B cell (primary cell): ENCODE data around the gene NUCB2. TPM values are rescaled to one million over a fixed set of nuclear protein-coding genes. Genes with fewer than 3 reads are reported as not detected.

Source experiments
- ATAC-seq: fragments of 200-7000 bp; cut with Tn5 transposase; one replicate; pipeline ENCODE4 v1.10.0; 2021; ENCODE audit warnings: low read depth, mild to moderate bottlenecking, moderate number of reproducible peaks, moderate library complexity
- CTCF ChIA-PET: fragments of 350-600 bp; sonication (Branson Sonifier 250); formaldehyde crosslinking; loops from one replicate; lab custom pipeline; 2021; ENCODE audit warnings: antibody characterized with exemption, inconsistent platforms; lab: Charles Lee
- POLR2A ChIA-PET: fragments of 350-600 bp; sonication (Branson Sonifier 250); formaldehyde crosslinking; loops from one replicate; lab custom pipeline; 2021; ENCODE audit warnings: antibody characterized with exemption; lab: Charles Lee
- DNase-seq: peaks from one replicate; pipeline ENCODE4 v3.0.0; 2013
- H2AFZ ChIP-seq: 2 replicates; pipeline ENCODE4 v1.6.1; 2012; ENCODE audit warnings: mild to moderate bottlenecking, low read depth, low read length; ENCODE audit not compliant: insufficient read depth, poor library complexity, severe bottlenecking
- H3K27ac ChIP-seq, 2 donors: 1 replicate in 1 of 2; 2 replicates in 1 of 2; pipeline ENCODE4 v1.5.1; 2012 to 2013; ENCODE audit warnings: low read length in 2 of 2, mild to moderate bottlenecking in 2 of 2, moderate library complexity in 1 of 2
- H3K27me3 ChIP-seq, 4 experiments: fragments of 200-600 bp in 1 of 4; sonication (generic) in 1 of 4; replicated peaks in 1 of 4; 1 replicate in 2 of 4; 2 replicates in 2 of 4; pipeline versions ENCODE4 v1.6.1 to v1.7.0; 2013 to 2016; ENCODE audit warnings: low read length in 3 of 4, mild to moderate bottlenecking in 2 of 4, mixed read lengths in 1 of 4, moderate library complexity in 1 of 4; ENCODE audit not compliant: insufficient read depth in 4 of 4, control insufficient read depth in 3 of 4; ENCODE audit errors: control extremely low read depth in 1 of 4
- H3K36me3 ChIP-seq, 2 experiments: replicated peaks in 1 of 2; 1 replicate in 1 of 2; 2 replicates in 1 of 2; pipeline versions ENCODE4 v1.6.1 to v1.7.1; 2013; ENCODE audit warnings: low read length in 1 of 2; ENCODE audit not compliant: insufficient read depth in 2 of 2, control insufficient read depth in 1 of 2; ENCODE audit errors: control extremely low read depth in 1 of 2, extremely low read depth in 1 of 2
- H3K4me1 ChIP-seq, 2 donors: fragments of 200-600 bp in 1 of 2; sonication (generic) in 1 of 2; 1 replicate in 1 of 2; 2 replicates in 1 of 2; pipeline versions ENCODE4 v1.5.1 to v1.6.1; 2013 to 2017; ENCODE audit warnings: low read length in 2 of 2; ENCODE audit not compliant: control insufficient read depth in 2 of 2, insufficient read depth in 2 of 2
- H3K4me2 ChIP-seq: replicated peaks from 2 replicates; pipeline ENCODE3; 2012; ENCODE audit warnings: mild to moderate bottlenecking, low read depth, low read length; ENCODE audit not compliant: poor library complexity, severe bottlenecking
- H3K4me3 ChIP-seq, 5 experiments: fragments of 200-600 bp in 1 of 5; sonication (generic) in 1 of 5; 1 replicate in 3 of 5; 2 replicates in 2 of 5; pipeline versions ENCODE4 v1.5.1 to v1.7.0; 2011 to 2016; ENCODE audit warnings: low read length in 4 of 5, mild to moderate bottlenecking in 4 of 5, low read depth in 2 of 5, control low read depth in 1 of 5, moderate library complexity in 1 of 5; ENCODE audit not compliant: insufficient read depth in 1 of 5; ENCODE audit errors: control extremely low read depth in 1 of 5, extremely low read depth in 1 of 5
- H3K79me2 ChIP-seq: fragments of 200-600 bp; sonication (generic); one replicate; pipeline ENCODE4 v1.6.0; 2016; ENCODE audit warnings: low read length; ENCODE audit not compliant: control insufficient read depth, insufficient read depth
- H3K9ac ChIP-seq: fragments of 200-600 bp; sonication (generic); 2 replicates; pipeline ENCODE4 v1.6.1; 2017; ENCODE audit warnings: mild to moderate bottlenecking, low read length, moderate library complexity
- H3K9me3 ChIP-seq, 3 donors: one replicate each; pipeline versions ENCODE4 v1.6.1 to v1.7.1; 2013; ENCODE audit warnings: low read length in 2 of 3; ENCODE audit not compliant: control insufficient read depth in 2 of 3, insufficient read depth in 1 of 3; ENCODE audit errors: control extremely low read depth in 1 of 3
- H4K20me1 ChIP-seq: 2 replicates; pipeline ENCODE4 v1.6.0; 2012; ENCODE audit warnings: mild to moderate bottlenecking, low read length; ENCODE audit not compliant: insufficient read depth, control insufficient read depth, poor library complexity, severe bottlenecking
- H3K27ac Mint-ChIP-seq: one replicate; pipeline ENCODE4 v1.8.0; 2021; ENCODE audit warnings: mixed read lengths
- H3K27me3 Mint-ChIP-seq: one replicate; pipeline ENCODE4 v1.8.0; 2021; ENCODE audit warnings: mixed read lengths
- H3K4me1 Mint-ChIP-seq: one replicate; pipeline ENCODE4 v1.8.0; 2021; ENCODE audit warnings: mixed read lengths
- H3K4me3 Mint-ChIP-seq: one replicate; pipeline ENCODE4 v1.8.0; 2021; ENCODE audit warnings: mixed read lengths
- H3K9me3 Mint-ChIP-seq: one replicate; pipeline ENCODE4 v1.8.0; 2022; ENCODE audit warnings: mixed read lengths; ENCODE audit not compliant: insufficient read depth
- EZH2 ChIP-seq: IDR thresholded peaks from 2 replicates; pipeline ENCODE4 v1.6.1; 2012; ENCODE audit warnings: borderline replicate concordance, low read depth, mild to moderate bottlenecking, moderate library complexity, low read length; ENCODE audit not compliant: insufficient read depth, poor library complexity, severe bottlenecking
- WGBS: methylation state at CpG from one replicate; pipeline ENCODE4 v1.1.5; 2013; ENCODE audit warnings: missing lambda C conversion rate; ENCODE audit not compliant: insufficient coverage; 5-methylcytosine and 5-hydroxymethylcytosine counted together
- intact Hi-C: fragments of 100-400 bp; cut with micrococcal nuclease; formaldehyde crosslinking; loops from one replicate; pipeline ENCODE4 v1.10.0; 2022
- polyA plus RNA-seq: library from polyadenylated mRNA; depleted of rRNA; stranded (reverse); fragments of >200 nt; gene quantifications from 2 replicates; pipeline ENCODE4 v1.2.3, GENCODE V29; 2012
- total RNA-seq, 2 donors: library from RNA; stranded (reverse); fragments of 120-200 nt in 1 of 2; gene quantifications; 1 replicate in 1 of 2; 2 replicates in 1 of 2; pipeline versions ENCODE4 v1.2.3 to v1.2.4, GENCODE V29; 2013 to 2022
- TF ChIP-seq, protein P1 (sequence below): fragments of 200-600 bp; IDR thresholded peaks from one replicate; pipeline ENCODE4 v1.8.0; 2022; ENCODE audit warnings: antibody characterized with exemption, mild to moderate bottlenecking

The NUCB2 gene
- total and polyA plus RNA-seq, 2 donors (not counting 1 experiment from before 2014, with no cell fraction given): 1.8 to 6.8 TPM

DNA sequence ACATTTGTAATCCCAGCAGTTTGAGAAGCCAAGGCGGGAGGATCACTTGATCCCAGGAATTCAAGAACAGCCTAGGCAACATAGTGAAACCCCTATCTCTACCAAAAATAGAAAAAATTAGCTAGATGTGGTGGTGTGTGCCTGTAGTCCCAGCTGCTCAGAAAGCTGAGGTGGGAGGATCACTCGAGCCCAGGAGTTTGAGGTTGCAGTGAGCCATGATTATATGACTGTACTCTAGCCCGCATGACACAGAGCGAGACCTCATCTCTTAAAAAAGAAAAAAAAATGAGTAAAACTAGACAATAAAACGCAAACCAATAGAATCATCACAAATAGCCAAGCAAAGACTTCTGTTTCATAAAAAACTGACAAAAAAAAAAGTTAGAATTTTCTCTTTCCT lies 21.8 kb downstream of the NUCB2 start:
- TF ChIP-seq EZH2: no peak
- TF ChIP-seq, protein P1, sequence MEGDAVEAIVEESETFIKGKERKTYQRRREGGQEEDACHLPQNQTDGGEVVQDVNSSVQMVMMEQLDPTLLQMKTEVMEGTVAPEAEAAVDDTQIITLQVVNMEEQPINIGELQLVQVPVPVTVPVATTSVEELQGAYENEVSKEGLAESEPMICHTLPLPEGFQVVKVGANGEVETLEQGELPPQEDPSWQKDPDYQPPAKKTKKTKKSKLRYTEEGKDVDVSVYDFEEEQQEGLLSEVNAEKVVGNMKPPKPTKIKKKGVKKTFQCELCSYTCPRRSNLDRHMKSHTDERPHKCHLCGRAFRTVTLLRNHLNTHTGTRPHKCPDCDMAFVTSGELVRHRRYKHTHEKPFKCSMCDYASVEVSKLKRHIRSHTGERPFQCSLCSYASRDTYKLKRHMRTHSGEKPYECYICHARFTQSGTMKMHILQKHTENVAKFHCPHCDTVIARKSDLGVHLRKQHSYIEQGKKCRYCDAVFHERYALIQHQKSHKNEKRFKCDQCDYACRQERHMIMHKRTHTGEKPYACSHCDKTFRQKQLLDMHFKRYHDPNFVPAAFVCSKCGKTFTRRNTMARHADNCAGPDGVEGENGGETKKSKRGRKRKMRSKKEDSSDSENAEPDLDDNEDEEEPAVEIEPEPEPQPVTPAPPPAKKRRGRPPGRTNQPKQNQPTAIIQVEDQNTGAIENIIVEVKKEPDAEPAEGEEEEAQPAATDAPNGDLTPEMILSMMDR: no peak
- H3K27me3 Mint-ChIP-seq: no peaks in the 10 kb centered on the region
- ATAC-seq: no peak
- H3K9me3 ChIP-seq: no peaks in the 10 kb centered on the region
- POLR2A ChIA-PET: no interaction called here
- WGBS: 80% methylated on average over 3 of the region's 5 CpGs
- no peaks in the 10 kb centered on the region for H3K79me2 ChIP-seq
- no peak for DNase-seq
- H3K4me3 Mint-ChIP-seq: no peak overlapping the region
- no peaks in the 10 kb centered on the region for H3K4me1 ChIP-seq
- H3K4me3 ChIP-seq: no peak overlapping the region
- no peaks in the 10 kb centered on the region for H4K20me1 ChIP-seq
- H3K27ac ChIP-seq: no peak overlapping the region
- no peak overlapping the region for H3K4me2 ChIP-seq
- H3K4me1 Mint-ChIP-seq: peaks cover 4% of the 10 kb centered on the region
- CTCF ChIA-PET: no interaction called here
- no peaks in the 10 kb centered on the region for H3K9me3 Mint-ChIP-seq
- H3K9ac ChIP-seq: no peak overlapping the region
- H3K36me3 ChIP-seq: peaks cover 0 to 4% of the 10 kb centered on the region in 2 experiments
- H3K27ac Mint-ChIP-seq: no peak overlapping the region
- no peak overlapping the region for H2AFZ ChIP-seq
- H3K27me3 ChIP-seq: no peaks in the 10 kb centered on the region
- intact Hi-C loops: no loop called here

DNA sequence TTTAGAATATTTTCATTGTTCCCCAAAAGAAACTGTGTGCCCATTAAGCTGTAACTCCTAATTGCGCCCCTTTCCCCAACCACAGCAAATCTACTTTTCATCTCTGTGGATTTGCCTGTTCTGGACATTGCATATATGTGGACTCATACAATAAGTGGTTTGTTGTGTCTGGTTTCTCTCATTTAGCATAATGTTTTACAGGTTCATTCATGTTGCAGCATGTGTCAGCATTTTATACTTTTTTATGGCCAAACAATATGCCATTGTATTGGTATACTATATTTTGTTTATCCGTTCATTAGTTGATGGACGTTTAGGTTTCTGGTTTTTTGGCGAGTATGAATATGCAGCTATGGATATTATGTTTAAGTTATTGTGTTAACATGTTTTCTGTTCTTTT lies 23.8 kb downstream of the NUCB2 start:
- 90% methylated on average over 2 of the region's 4 CpGs for WGBS
- ATAC-seq: no peak
- H3K4me3 Mint-ChIP-seq: no peak overlapping the region
- no peak for DNase-seq
- no peaks in the 10 kb centered on the region for H4K20me1 ChIP-seq
- H3K27me3 ChIP-seq: no peaks in the 10 kb centered on the region
- H3K4me1 ChIP-seq: no peaks in the 10 kb centered on the region
- no peaks in the 10 kb centered on the region for H3K9me3 ChIP-seq
- TF ChIP-seq, protein P1: no peak
- no peak for TF ChIP-seq EZH2
- peaks cover 0 to 4% of the 10 kb centered on the region in 2 experiments for H3K36me3 ChIP-seq
- no peaks in the 10 kb centered on the region for H3K9me3 Mint-ChIP-seq
- no peak overlapping the region for H3K4me3 ChIP-seq
- POLR2A ChIA-PET: no interaction called here
- H3K79me2 ChIP-seq: no peaks in the 10 kb centered on the region
- no peak overlapping the region for H2AFZ ChIP-seq
- no peak overlapping the region for H3K4me2 ChIP-seq
- no peaks in the 10 kb centered on the region for H3K27me3 Mint-ChIP-seq
- CTCF ChIA-PET: no interaction called here
- H3K4me1 Mint-ChIP-seq: peaks cover 4% of the 10 kb centered on the region
- intact Hi-C loops: no loop called here
- no peak overlapping the region for H3K9ac ChIP-seq
- no peak overlapping the region for H3K27ac Mint-ChIP-seq
- no peak overlapping the region for H3K27ac ChIP-seq
